ENCODE results near the gene FSIP1. TPM values are rescaled to one million over a fixed set of nuclear protein-coding genes. Genes with fewer than 3 reads are reported as not detected.

FSIP1 gene
- total RNA-seq, 2 donors from 2014 or later: 0.77 to 1.7 TPM

- WGBS, 2 experiments (ENCODE audit: insufficient coverage in 1 of 2, insufficient read length in 1 of 2): 16 to 17% methylated on average over 4 to 5 of the region's 5 CpGs
- Mint-ChIP-seq H3K4me3 (no peak overlapping the region), H3K27me3 (ENCODE audit: insufficient read depth) (no peaks in the 10 kb centered on the region), H3K4me1 (peaks cover 64% of the 10 kb centered on the region), H3K9me3 (no peaks in the 10 kb centered on the region), H3K36me3 (ENCODE audit: low read depth) (no peaks in the 10 kb centered on the region), H3K27ac (no peak overlapping the region)
- no peak for DNase-seq
- Histone ChIP-seq H3K27me3 (ENCODE audit: control insufficient read depth, insufficient read depth, low read length, poor library complexity, severe bottlenecking) (no peaks in the 10 kb centered on the region), H3K4me1 (ENCODE audit: control insufficient read depth, insufficient read depth, low read length) (no peaks in the 10 kb centered on the region), H3K36me3 (ENCODE audit: control insufficient read depth, insufficient read depth, low read length) (no peaks in the 10 kb centered on the region), H3K9me3 (ENCODE audit: control insufficient read depth, low read length) (no peaks in the 10 kb centered on the region), H3K9ac (ENCODE audit: extremely low read depth, low read length, poor library complexity, severe bottlenecking) (no peak overlapping the region), H3K4me3 (ENCODE audit: low read length) (no peak overlapping the region), H3K27ac (ENCODE audit: low read depth, low read length) (no peak overlapping the region)
- peak; percentile 83 for TF ChIP-seq CTCF (conservative IDR thresholded peaks at IDR 0.05)
These were observed 3.9 kb upstream of the FSIP1 start for GRCh38 chr15:39786447-39787056.

DNA sequence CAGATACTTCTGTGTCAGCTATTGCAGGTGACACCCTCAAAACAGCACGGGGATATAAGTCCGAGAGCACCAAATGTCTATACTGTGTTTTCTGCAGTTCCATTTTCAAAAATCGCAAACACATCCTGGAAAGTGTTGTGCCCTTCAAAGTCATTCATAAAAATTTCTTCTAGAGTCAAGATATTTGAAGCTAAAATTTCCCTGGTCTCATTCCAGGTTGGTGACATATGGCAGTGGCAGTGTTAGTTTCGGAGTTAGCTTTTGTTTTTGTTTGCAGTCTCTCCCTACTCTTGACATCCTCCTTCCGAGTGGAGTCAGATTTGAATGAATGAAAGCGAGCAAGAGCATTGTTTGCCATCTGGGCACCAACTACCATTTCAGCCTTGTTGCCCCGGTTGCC is 3.2 kb upstream of the FSIP1 start:
- no peaks in the 10 kb centered on the region for H3K9me3 ChIP-seq (ENCODE audit: control insufficient read depth, low read length)
- H3K27ac ChIP-seq (ENCODE audit: low read depth, low read length): no peak overlapping the region
- H3K4me1 ChIP-seq (ENCODE audit: control insufficient read depth, insufficient read depth, low read length): no peaks in the 10 kb centered on the region
- 85 to 97% methylated on average over 6 to 7 of the region's 7 CpGs for WGBS, 2 experiments (ENCODE audit: insufficient coverage in 1 of 2, insufficient read length in 1 of 2)
- no peaks in the 10 kb centered on the region for H3K27me3 ChIP-seq (ENCODE audit: control insufficient read depth, insufficient read depth, low read length, poor library complexity, severe bottlenecking)
- TF ChIP-seq CTCF (conservative IDR thresholded peaks at IDR 0.05): no peak
- no peak for DNase-seq
- peak overlapping the region; percentile 50 for H3K4me3 ChIP-seq (ENCODE audit: low read length)
- Mint-ChIP-seq H3K9me3 (peaks cover 3% of the 10 kb centered on the region), H3K27ac (peak overlapping the region; percentile 75), H3K4me1 (peaks cover 64% of the 10 kb centered on the region), H3K27me3 (ENCODE audit: insufficient read depth) (no peaks in the 10 kb centered on the region), H3K4me3 (peak overlapping the region; percentile 38), H3K36me3 (ENCODE audit: low read depth) (no peaks in the 10 kb centered on the region)
- H3K9ac ChIP-seq (ENCODE audit: extremely low read depth, low read length, poor library complexity, severe bottlenecking): no peak overlapping the region
- no peaks in the 10 kb centered on the region for H3K36me3 ChIP-seq (ENCODE audit: control insufficient read depth, insufficient read depth, low read length)

DNA sequence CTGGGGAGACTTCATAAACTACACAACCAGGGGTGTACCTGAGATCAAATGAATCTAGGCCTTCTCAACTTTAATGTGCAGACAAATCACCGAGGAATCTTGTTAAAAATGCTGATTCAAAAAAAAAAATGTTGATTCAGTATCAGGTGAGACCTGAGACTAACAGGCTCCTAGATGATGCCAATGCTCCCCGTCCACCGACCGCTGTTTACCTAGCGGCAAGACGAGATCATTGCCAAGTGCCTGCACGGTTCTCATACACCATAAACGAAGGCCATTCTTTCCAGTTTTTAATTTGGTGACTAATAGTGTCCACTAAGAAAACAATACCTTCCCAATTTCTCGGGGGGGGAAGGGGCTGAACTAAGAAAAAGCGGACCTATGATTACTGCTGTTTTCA is 2.5 kb upstream of the FSIP1 start:
- Histone ChIP-seq H3K9ac (ENCODE audit: extremely low read depth, low read length, poor library complexity, severe bottlenecking) (no peak overlapping the region), H3K27me3 (ENCODE audit: control insufficient read depth, insufficient read depth, low read length, poor library complexity, severe bottlenecking) (no peaks in the 10 kb centered on the region), H3K27ac (ENCODE audit: low read depth, low read length) (no peak overlapping the region), H3K36me3 (ENCODE audit: control insufficient read depth, insufficient read depth, low read length) (no peaks in the 10 kb centered on the region), H3K4me1 (ENCODE audit: control insufficient read depth, insufficient read depth, low read length) (no peaks in the 10 kb centered on the region), H3K9me3 (ENCODE audit: control insufficient read depth, low read length) (no peaks in the 10 kb centered on the region), H3K4me3 (ENCODE audit: low read length) (peak overlapping the region; percentile 50)
- no peak for DNase-seq
- Mint-ChIP-seq H3K27ac (peak overlapping the region; percentile 75), H3K4me1 (peaks cover 64% of the 10 kb centered on the region), H3K27me3 (ENCODE audit: insufficient read depth) (no peaks in the 10 kb centered on the region), H3K9me3 (peaks cover 4% of the 10 kb centered on the region), H3K36me3 (ENCODE audit: low read depth) (no peaks in the 10 kb centered on the region), H3K4me3 (peak overlapping the region; percentile 38)
- peak; percentile 30 for TF ChIP-seq CTCF (conservative IDR thresholded peaks at IDR 0.05)
- 83 to 84% methylated on average over 9 to 10 of the region's 10 CpGs for WGBS, 2 experiments (ENCODE audit: insufficient coverage in 1 of 2, insufficient read length in 1 of 2)
